Tibial nerve (tissue), 4 donors: ENCODE measurements around the gene ZNF264. TPM values are rescaled to one million over a fixed set of nuclear protein-coding genes. Genes with fewer than 3 reads are reported as not detected.

Source experiments
- DNase-seq, 2 donors: peaks; one replicate each; pipeline ENCODE4 v3.0.0-alpha.2; 2019; ENCODE audit warnings: low spot score in 2 of 2
- H3K27ac ChIP-seq, 4 donors: fragments of 200-600 bp; sonication (generic) in 3 of 4; one replicate each; pipeline ENCODE4 v1.5.1; 2017 to 2019; ENCODE audit warnings: mild to moderate bottlenecking in 1 of 4
- H3K27me3 ChIP-seq, 2 donors: fragments of 200-600 bp; sonication (generic) in 1 of 2; one replicate each; pipeline versions ENCODE4 v1.5.1 to v1.6.0; 2017 to 2019
- H3K36me3 ChIP-seq, 3 donors: fragments of 200-600 bp; sonication (generic); one replicate each; pipeline ENCODE4 v1.5.1; 2018 to 2019
- H3K4me1 ChIP-seq, 4 donors: fragments of 200-600 bp; sonication (generic) in 3 of 4; one replicate each; pipeline ENCODE4 v1.5.1; 2017 to 2019
- H3K4me3 ChIP-seq, 4 donors: fragments of 200-600 bp; sonication (generic) in 3 of 4; one replicate each; pipeline ENCODE4 v1.5.1; 2017 to 2019; ENCODE audit warnings: mild to moderate bottlenecking in 1 of 4, moderate library complexity in 1 of 4
- H3K9me3 ChIP-seq, 4 donors: fragments of 200-600 bp; sonication (generic) in 3 of 4; one replicate each; pipeline ENCODE4 v1.5.1; 2017 to 2019
- EP300 ChIP-seq, 2 donors: sonication (generic); formaldehyde crosslinking; IDR thresholded peaks; one replicate each; pipeline ENCODE4 v1.6.1; 2017; ENCODE audit warnings: antibody characterized with exemption in 2 of 2, mild to moderate bottlenecking in 1 of 2
- POLR2A ChIP-seq, 2 donors: fragments of 450-650 bp; IDR thresholded peaks; one replicate each; pipeline ENCODE4 v1.6.1; 2017; ENCODE audit warnings: antibody characterized with exemption in 2 of 2, mild to moderate bottlenecking in 2 of 2, moderate library complexity in 2 of 2
- WGBS, 2 donors: methylation state at CpG; one replicate each; pipeline ENCODE4 v1.1.5; 2018; 5-methylcytosine and 5-hydroxymethylcytosine counted together
- total RNA-seq, 4 donors: library from RNA; depleted of rRNA; stranded (reverse); fragments of >200 nt; gene quantifications; one replicate each; pipeline ENCODE4 v1.1.0, GENCODE V29; 2016
- TF ChIP-seq, protein P1 (sequence below), 5 experiments: fragments of 200-600 bp in 3 of 5; fragments of 450-650 bp in 2 of 5; sonication (generic) in 3 of 5; IDR thresholded peaks; one replicate each; pipeline ENCODE4 v1.5.1; 2016 to 2019; ENCODE audit warnings: antibody characterized with exemption in 5 of 5, mild to moderate bottlenecking in 3 of 5, moderate library complexity in 2 of 5

The ZNF264 gene
- total RNA-seq, 4 donors from 2014 or later, result 37.8 to 75.6 (median 55.6) TPM

DNA sequence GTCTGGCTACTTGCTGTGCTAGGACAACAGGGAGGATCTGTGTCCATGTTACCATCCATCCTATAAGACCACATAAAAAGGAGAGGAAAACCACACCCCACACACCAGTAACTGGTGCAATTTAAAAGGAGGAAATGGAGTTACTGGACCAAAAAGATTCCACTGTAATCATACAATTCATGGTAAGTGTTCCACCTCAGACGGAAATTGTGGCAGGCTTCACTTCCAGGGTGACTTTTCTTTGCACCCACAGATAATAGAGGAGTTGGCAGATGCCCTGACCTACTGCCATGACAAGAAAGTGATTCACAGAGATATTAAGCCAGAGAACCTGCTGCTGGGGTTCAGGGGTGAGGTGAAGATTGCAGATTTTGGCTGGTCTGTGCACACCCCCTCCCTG is 41.9 kb downstream of the ZNF264 start:
- 82 to 86% methylated on average over 1 of the region's 1 CpG for WGBS, 2 donors
- Histone ChIP-seq H3K36me3 (peaks cover 0 to 29% (median 0%) of the 10 kb centered on the region in 3 donors), H3K9me3 (peaks cover 0 to 9% (median 0%) of the 10 kb centered on the region in 4 donors), H3K4me1 (no peaks in the 10 kb centered on the region), H3K27ac (no peak overlapping the region), H3K27me3 (no peaks in the 10 kb centered on the region), H3K4me3 (no peak overlapping the region)
- DNase-seq, result no peak
- TF ChIP-seq POLR2A (IDR thresholded peaks at IDR 0.05) (no peak), EP300 (IDR thresholded peaks at IDR 0.05) (no peak)
- TF ChIP-seq, protein P1, sequence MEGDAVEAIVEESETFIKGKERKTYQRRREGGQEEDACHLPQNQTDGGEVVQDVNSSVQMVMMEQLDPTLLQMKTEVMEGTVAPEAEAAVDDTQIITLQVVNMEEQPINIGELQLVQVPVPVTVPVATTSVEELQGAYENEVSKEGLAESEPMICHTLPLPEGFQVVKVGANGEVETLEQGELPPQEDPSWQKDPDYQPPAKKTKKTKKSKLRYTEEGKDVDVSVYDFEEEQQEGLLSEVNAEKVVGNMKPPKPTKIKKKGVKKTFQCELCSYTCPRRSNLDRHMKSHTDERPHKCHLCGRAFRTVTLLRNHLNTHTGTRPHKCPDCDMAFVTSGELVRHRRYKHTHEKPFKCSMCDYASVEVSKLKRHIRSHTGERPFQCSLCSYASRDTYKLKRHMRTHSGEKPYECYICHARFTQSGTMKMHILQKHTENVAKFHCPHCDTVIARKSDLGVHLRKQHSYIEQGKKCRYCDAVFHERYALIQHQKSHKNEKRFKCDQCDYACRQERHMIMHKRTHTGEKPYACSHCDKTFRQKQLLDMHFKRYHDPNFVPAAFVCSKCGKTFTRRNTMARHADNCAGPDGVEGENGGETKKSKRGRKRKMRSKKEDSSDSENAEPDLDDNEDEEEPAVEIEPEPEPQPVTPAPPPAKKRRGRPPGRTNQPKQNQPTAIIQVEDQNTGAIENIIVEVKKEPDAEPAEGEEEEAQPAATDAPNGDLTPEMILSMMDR (IDR thresholded peaks at IDR 0.05), result no peak

DNA sequence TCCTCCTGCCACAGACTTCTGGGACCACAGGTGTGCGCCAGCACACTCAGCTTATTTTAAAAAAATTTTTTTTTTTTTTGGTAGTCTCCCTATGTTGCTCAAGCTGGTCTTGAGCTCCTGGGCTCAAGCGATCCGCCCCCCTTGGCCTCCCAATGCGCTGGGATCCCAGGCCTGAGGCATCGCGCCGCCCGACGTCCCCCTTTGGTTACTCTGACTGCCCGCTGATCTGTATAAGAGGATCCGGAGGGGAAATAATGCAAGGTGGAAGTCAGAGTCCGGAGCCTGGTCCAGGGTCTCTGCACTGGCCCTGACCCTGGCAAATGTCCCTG is 48.6 kb downstream of the ZNF264 start:
- no peak for DNase-seq
- Histone ChIP-seq H3K27ac (peak overlapping the region; percentile 82 to 94 (median 91)), H3K4me1 (peaks cover 3 to 25% (median 17%) of the 10 kb centered on the region in 4 donors), H3K27me3 (no peaks in the 10 kb centered on the region), H3K9me3 (peaks cover 0 to 5% (median 0%) of the 10 kb centered on the region in 4 donors), H3K36me3 (peaks cover under 1 to 34% (median 10%) of the 10 kb centered on the region in 3 donors), H3K4me3 (peak overlapping the region; percentile 72 to 96 (median 84))
- 12 to 16% methylated on average over 11 to 12 of the region's 12 CpGs for WGBS, 2 donors
- TF ChIP-seq, protein P1 (IDR thresholded peaks at IDR 0.05), result no peak
- TF ChIP-seq EP300 (IDR thresholded peaks at IDR 0.05), result no peak
- no peak for TF ChIP-seq POLR2A (IDR thresholded peaks at IDR 0.05)

DNA sequence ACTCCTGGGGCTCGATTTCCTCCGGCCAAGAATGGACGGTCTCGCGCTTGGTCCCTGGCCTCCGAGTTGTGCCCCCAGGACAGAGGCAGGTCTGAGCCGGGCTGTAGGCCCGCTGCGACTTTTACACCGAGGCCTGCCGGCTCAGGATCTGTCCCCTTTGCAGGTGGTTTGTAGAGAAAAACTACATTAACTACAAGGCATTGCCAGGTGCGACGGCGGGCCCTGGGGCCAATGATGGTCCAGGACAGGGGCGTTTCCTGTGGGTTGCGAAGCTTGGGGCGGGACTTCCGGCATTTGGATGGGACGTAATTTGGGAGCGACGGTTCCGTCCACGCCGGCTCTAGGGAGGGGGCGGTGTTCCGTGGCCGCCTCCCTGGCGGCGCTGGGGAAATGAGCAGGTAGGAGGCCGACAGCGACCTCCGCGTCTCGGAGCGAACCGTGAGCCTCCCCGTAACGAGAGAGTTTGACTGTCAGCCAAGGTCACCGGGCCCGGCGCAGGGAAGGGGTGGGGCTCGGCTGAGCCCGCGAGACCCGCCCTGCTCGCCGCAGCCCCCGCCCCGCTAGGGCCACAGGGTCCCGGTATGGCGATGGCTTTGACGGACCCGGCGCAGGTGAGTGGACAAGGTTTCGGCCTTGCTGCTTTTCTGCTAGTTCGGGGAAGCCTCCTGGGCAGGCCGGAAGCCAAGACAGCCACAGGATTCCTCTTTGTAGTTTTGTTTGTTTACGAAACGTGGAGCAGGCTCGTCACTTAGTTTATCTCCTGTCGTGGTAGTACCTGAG is 49.2 kb downstream of the ZNF264 start, which contains the start of gene ZNF805:
Gene ZNF805 (plus strand): TSS at position 322 of the 780 bp plus-strand sequence. CDS start 260 bp downstream, at position 582.
- peak in 1 of 2 donors; percentile 54 for TF ChIP-seq POLR2A (IDR thresholded peaks at IDR 0.05)
- TF ChIP-seq EP300 (IDR thresholded peaks at IDR 0.05), result peak; percentile 82 to 88
- TF ChIP-seq, protein P1 (IDR thresholded peaks at IDR 0.05), result peak in 1 of 5 experiments; percentile 55
- peak; percentile 90 to 94 for DNase-seq
- 1 to 2% methylated on average over 29 to 32 of the region's 61 CpGs for WGBS, 2 donors
- H3K27ac ChIP-seq, result peak within 1 kb of the TSS; percentile 82 to 94 (median 91)
- H3K36me3 ChIP-seq, result peaks cover 2 to 35% (median 13%) of the 10 kb centered on the region in 3 donors
- H3K9me3 ChIP-seq, result peaks cover 0 to 5% (median 0%) of the 10 kb centered on the region in 4 donors
- H3K4me1 ChIP-seq, result peaks cover 3 to 25% (median 17%) of the 10 kb centered on the region in 4 donors
- peak within 1 kb of the TSS; percentile 72 to 96 (median 84) for H3K4me3 ChIP-seq
- H3K27me3 ChIP-seq, result no peaks in the 10 kb centered on the region

DNA sequence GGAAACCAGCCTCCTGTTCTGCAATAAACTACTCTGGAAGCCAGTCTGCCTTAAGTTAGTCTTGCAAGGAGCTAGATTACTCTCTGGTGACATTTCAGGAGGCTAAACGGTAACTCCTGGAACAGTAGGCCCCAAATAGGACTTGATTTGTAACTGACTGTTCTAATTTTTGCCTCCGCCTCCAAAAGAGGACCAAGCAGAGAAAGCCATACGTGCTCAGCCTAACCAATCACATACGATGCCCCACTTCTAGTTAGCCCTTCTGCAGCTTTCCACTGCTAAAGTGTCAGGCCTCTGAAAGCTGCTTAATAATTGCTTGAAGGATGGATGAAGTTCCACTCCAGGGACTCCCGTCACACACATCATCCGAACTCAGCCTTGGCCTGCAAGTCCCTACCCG is 49.9 kb downstream of the ZNF264 start:
- Histone ChIP-seq H3K9me3 (peaks cover 0 to 10% (median 0%) of the 10 kb centered on the region in 4 donors), H3K36me3 (peaks cover 4 to 37% (median 13%) of the 10 kb centered on the region in 3 donors), H3K27ac (peak overlapping the region; percentile 82 to 94 (median 91)), H3K4me1 (peaks cover 3 to 25% (median 17%) of the 10 kb centered on the region in 4 donors), H3K4me3 (peak overlapping the region; percentile 72 to 96 (median 84)), H3K27me3 (no peaks in the 10 kb centered on the region)
- DNase-seq, result no peak
- WGBS, 2 donors, result 12 to 16% methylated on average over 7 of the region's 7 CpGs
- TF ChIP-seq EP300 (IDR thresholded peaks at IDR 0.05) (no peak), POLR2A (IDR thresholded peaks at IDR 0.05) (no peak)
- TF ChIP-seq, protein P1 (IDR thresholded peaks at IDR 0.05), result no peak

DNA sequence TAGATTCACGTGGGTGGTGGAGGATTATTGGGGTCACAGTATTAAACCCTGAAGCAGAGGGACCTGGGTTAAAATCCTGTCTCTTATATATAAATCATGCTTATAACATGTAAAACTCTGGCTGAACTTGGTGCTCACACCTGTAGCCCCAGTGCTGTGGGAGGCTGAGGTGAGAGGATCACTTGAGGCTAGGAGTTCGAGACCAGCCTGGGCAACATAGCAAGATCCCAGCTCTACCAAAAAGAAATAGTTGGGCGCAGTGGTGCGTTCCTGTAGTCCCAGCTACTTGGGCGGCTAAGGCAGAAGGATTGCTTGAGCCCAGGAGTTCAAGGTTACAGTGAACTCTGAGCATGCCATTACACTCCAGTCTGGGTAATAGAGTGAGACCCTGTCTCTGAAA is 51.5 kb downstream of the ZNF264 start:
- H3K27ac ChIP-seq, result no peak overlapping the region
- peaks cover 4 to 53% (median 21%) of the 10 kb centered on the region in 3 donors for H3K36me3 ChIP-seq
- WGBS, 2 donors, result 90 to 91% methylated on average over 5 of the region's 5 CpGs
- H3K4me3 ChIP-seq, result no peak overlapping the region
- TF ChIP-seq, protein P1 (IDR thresholded peaks at IDR 0.05), result no peak
- TF ChIP-seq EP300 (IDR thresholded peaks at IDR 0.05), result no peak
- peaks cover 3 to 25% (median 17%) of the 10 kb centered on the region in 4 donors for H3K4me1 ChIP-seq
- DNase-seq, result no peak
- H3K9me3 ChIP-seq, result peaks cover 0 to 26% (median 0%) of the 10 kb centered on the region in 4 donors
- no peaks in the 10 kb centered on the region for H3K27me3 ChIP-seq
